OCI-LY7 (cell line): ENCODE measurements around the gene MMD. TPM values are rescaled to one million over a fixed set of nuclear protein-coding genes. Genes with fewer than 3 reads are reported as not detected.

ENCODE experiments used
- BruUV-seq: library from RNA; stranded (reverse); fragments of 400-500 nt; replicated peaks from 2 replicates; lab custom pipeline; 2021; lab: Mats Ljungman, UMichigan
- CTCF ChIA-PET: fragments of 300-600 bp; sonication (Branson Sonifier 250); formaldehyde crosslinking; loops from one replicate; lab custom pipeline; 2022; ENCODE audit warnings: antibody characterized with exemption; ENCODE audit not compliant: unreplicated experiment; lab: Charles Lee
- POLR2A ChIA-PET: fragments of 300-600 bp; sonication (Branson Sonifier 250); formaldehyde crosslinking; loops from one replicate; lab custom pipeline; 2022; ENCODE audit warnings: antibody characterized with exemption; lab: Charles Lee
- DNase-seq: peaks from one replicate; pipeline ENCODE4 v3.0.0-alpha.2; 2015; ENCODE audit warnings: low spot score
- H2AFZ ChIP-seq: fragments of 200-600 bp; sonication (generic), shearing (Covaris generic); 2 replicates; pipeline ENCODE4 v1.6.1; 2014; ENCODE audit warnings: mild to moderate bottlenecking, antibody characterized with exemption, low read length, moderate library complexity
- H3K27ac ChIP-seq: fragments of 200-600 bp; sonication (generic); 2 replicates; pipeline ENCODE4 v1.5.1; 2014; ENCODE audit warnings: mixed run types, low read depth, mild to moderate bottlenecking, moderate library complexity, low read length, inconsistent platforms; ENCODE audit not compliant: poor library complexity, severe bottlenecking
- H3K36me3 ChIP-seq: fragments of 200-600 bp; sonication (generic); 2 replicates; pipeline ENCODE4 v1.6.1; 2014; ENCODE audit warnings: mild to moderate bottlenecking, antibody characterized with exemption, low read length, moderate library complexity, mixed read lengths; ENCODE audit not compliant: insufficient read depth
- H3K4me1 ChIP-seq: fragments of 200-600 bp; sonication (generic); 2 replicates; pipeline ENCODE4 v1.5.1; 2014; ENCODE audit warnings: mild to moderate bottlenecking, low read length; ENCODE audit not compliant: insufficient read depth, poor library complexity, severe bottlenecking
- H3K4me2 ChIP-seq: fragments of 200-600 bp; sonication (generic); 2 replicates; pipeline ENCODE4 v1.6.1; 2014; ENCODE audit warnings: mild to moderate bottlenecking, low read length
- H3K4me3 ChIP-seq: fragments of 200-600 bp; sonication (generic); 2 replicates; pipeline ENCODE4 v1.5.1; 2014; ENCODE audit warnings: mild to moderate bottlenecking, low read depth, low read length; ENCODE audit not compliant: poor library complexity, severe bottlenecking
- H3K79me2 ChIP-seq: fragments of 200-600 bp; sonication (generic); 2 replicates; pipeline ENCODE4 v1.6.1; 2016; ENCODE audit warnings: low read depth, mild to moderate bottlenecking, low read length, moderate library complexity, mixed read lengths; ENCODE audit not compliant: insufficient read depth
- H3K9me2 ChIP-seq: fragments of 200-600 bp; sonication (generic); 2 replicates; pipeline ENCODE4 v1.6.1; 2016; ENCODE audit warnings: mild to moderate bottlenecking, low read length, mixed read lengths; ENCODE audit not compliant: insufficient read depth
- H3K9me3 ChIP-seq: fragments of 200-600 bp; sonication (generic); 2 replicates; pipeline ENCODE4 v1.6.1; 2014; ENCODE audit warnings: mild to moderate bottlenecking, mixed run types, low read length, mixed read lengths
- H4K20me1 ChIP-seq: fragments of 200-600 bp; sonication (generic); 2 replicates; pipeline ENCODE4 v1.6.1; 2014; ENCODE audit warnings: mild to moderate bottlenecking, antibody characterized with exemption, low read length, moderate library complexity, mixed read lengths; ENCODE audit not compliant: insufficient read depth
- EZH2phosphoT487 ChIP-seq: fragments of 200-600 bp; sonication (generic); IDR thresholded peaks from 2 replicates; pipeline ENCODE4 v1.6.1; 2018; ENCODE audit warnings: low read depth, borderline replicate concordance, mild to moderate bottlenecking, mixed run types, antibody characterized with exemption, low read length, moderate library complexity, mixed read lengths
- intact Hi-C: fragments of 100-400 bp; cut with micrococcal nuclease; formaldehyde crosslinking; loops from one replicate; pipeline ENCODE4 v1.10.0; 2022; ENCODE audit not compliant: unreplicated experiment
- total RNA-seq, 2 experiments: library from RNA; depleted of rRNA in 1 of 2; stranded (reverse); fragments of >200 nt in 1 of 2; shearing (Covaris generic) in 1 of 2; gene quantifications; 2 replicates each; pipeline ENCODE4 v1.2.3, GENCODE V29; 2014 to 2022
- TF ChIP-seq, protein P1 (sequence below): fragments of 200-600 bp; sonication (generic); conservative IDR thresholded peaks from 2 replicates; pipeline ENCODE4 v1.5.1; 2014; ENCODE audit warnings: mild to moderate bottlenecking, antibody characterized with exemption, low read length, moderate library complexity, mixed read lengths

MMD gene
- total RNA-seq, 2 experiments from 2014 or later = 42.7 to 43.8 TPM

DNA sequence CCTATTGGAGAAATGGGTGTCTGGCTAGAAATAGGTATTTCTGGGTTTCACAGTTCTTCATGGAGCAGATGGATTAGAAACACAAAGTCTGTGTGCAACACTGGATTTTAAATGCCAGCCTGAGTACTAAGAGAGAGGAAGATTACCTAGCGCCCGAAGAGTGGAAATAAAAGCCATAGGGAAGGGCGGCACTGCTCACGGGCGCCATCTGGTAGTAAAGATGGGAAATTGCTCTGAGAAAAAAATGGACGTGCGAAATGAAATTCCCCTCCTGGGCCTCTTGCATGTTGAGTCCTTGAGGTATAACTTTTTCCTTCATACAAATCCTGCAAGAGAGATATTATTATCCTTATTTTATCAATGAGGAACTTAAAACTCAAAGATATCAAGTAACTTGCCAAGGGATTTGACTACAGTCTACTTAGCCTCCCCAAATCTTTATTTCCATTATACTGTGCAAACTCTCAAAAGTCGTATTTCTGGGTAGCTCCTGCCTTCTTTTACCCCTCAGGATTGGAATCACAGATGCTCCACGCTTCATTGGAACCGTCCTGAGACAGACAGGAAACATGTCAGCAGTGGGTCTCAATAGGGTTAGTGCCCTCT lies 72.8 kb downstream of the MMD start:
- Histone ChIP-seq H3K79me2 (no peaks in the 10 kb centered on the region), H3K4me1 (no peaks in the 10 kb centered on the region), H3K27ac (no peak overlapping the region), H3K4me2 (no peak overlapping the region), H4K20me1 (no peaks in the 10 kb centered on the region), H3K9me3 (no peaks in the 10 kb centered on the region), H3K36me3 (no peaks in the 10 kb centered on the region), H3K9me2 (no peaks in the 10 kb centered on the region), H2AFZ (peak overlapping the region; percentile 27; the same call in 1 of the 2 replicates), H3K4me3 (no peak overlapping the region)
- POLR2A ChIA-PET = interaction anchor here (0.9 to 1.1 kb wide), 2 partner anchors 9 to 183 kb away, joined by 3 read pairs; no protein-coding TSS in a partner anchor
- TF ChIP-seq, protein P1, sequence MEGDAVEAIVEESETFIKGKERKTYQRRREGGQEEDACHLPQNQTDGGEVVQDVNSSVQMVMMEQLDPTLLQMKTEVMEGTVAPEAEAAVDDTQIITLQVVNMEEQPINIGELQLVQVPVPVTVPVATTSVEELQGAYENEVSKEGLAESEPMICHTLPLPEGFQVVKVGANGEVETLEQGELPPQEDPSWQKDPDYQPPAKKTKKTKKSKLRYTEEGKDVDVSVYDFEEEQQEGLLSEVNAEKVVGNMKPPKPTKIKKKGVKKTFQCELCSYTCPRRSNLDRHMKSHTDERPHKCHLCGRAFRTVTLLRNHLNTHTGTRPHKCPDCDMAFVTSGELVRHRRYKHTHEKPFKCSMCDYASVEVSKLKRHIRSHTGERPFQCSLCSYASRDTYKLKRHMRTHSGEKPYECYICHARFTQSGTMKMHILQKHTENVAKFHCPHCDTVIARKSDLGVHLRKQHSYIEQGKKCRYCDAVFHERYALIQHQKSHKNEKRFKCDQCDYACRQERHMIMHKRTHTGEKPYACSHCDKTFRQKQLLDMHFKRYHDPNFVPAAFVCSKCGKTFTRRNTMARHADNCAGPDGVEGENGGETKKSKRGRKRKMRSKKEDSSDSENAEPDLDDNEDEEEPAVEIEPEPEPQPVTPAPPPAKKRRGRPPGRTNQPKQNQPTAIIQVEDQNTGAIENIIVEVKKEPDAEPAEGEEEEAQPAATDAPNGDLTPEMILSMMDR = peak; percentile 96
- TF ChIP-seq EZH2phosphoT487 = no peak
- intact Hi-C loops = loop anchor here (1.0 to 5.0 kb wide), 2 partner anchors 297 to 356 kb away; no protein-coding TSS in a partner anchor
- BruUV-seq = no TSS peak
- CTCF ChIA-PET = no interaction called here
- peak; percentile 63 for DNase-seq

DNA sequence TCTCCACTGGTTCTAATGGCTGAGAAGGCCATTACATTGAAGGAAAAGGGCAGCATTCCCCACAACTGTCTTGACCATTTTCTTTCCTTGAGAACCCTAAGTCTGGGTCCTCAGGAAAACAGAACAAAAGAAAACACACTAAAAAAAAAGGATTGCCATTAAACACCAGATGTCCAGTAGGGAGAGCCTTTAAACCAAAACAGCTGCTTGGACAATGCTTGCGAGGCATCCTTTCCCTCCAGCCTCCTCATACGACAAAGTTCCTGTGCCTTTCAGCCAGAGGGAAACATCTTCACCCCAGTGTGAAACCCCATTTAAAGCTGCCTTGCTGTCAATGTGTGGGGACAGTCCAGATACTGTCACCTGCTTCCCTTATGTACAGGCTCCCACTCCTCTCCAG lies 74.3 kb downstream of the MMD start:
- Histone ChIP-seq H3K9me2 (no peaks in the 10 kb centered on the region), H3K4me3 (no peak overlapping the region), H3K27ac (no peak overlapping the region), H3K36me3 (no peaks in the 10 kb centered on the region), H3K4me2 (no peak overlapping the region), H3K9me3 (no peaks in the 10 kb centered on the region), H3K4me1 (no peaks in the 10 kb centered on the region), H3K79me2 (no peaks in the 10 kb centered on the region), H2AFZ (no peak overlapping the region), H4K20me1 (no peaks in the 10 kb centered on the region)
- BruUV-seq = no TSS peak
- DNase-seq = no peak
- ChIA-PET CTCF (no interaction called here), POLR2A (interaction anchor here (1.0 to 1.1 kb wide), 2 partner anchors 9 to 10 kb away, joined by 4 read pairs; no protein-coding TSS in a partner anchor)
- TF ChIP-seq, protein P1 = no peak
- TF ChIP-seq EZH2phosphoT487 = no peak
- intact Hi-C loops = loop anchor here (5.0 kb wide), 1 partner anchor 295 kb away; no protein-coding TSS in a partner anchor

DNA sequence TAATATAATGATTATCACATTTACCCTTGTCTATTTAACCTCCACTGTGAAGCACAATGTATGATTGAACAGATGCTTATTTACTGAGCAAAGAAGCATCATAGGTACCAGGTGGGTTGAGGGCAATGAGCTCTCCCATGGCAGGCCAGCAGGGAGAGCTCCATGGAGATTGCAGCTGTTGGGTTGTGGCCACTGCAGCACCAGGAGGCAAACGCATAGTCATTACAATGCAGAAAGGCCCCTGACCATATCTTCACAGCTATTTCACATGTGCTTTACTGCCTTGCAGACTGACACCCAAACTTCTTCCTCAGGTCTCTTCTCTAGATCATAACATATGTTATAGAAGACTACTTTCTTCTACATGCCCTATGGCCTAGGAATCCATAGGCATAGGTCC lies 75.0 kb downstream of the MMD start:
- CTCF ChIA-PET = no interaction called here
- POLR2A ChIA-PET = interaction anchor here (1.0 to 1.1 kb wide), 2 partner anchors 8 to 11 kb away, joined by 4 read pairs; no protein-coding TSS in a partner anchor

More for the DNA sequence above, 75.0 kb downstream of the MMD start:
- Histone ChIP-seq H3K4me1 (no peaks in the 10 kb centered on the region), H3K27ac (no peak overlapping the region), H2AFZ (no peak overlapping the region), H4K20me1 (no peaks in the 10 kb centered on the region), H3K9me2 (no peaks in the 10 kb centered on the region), H3K4me2 (no peak overlapping the region), H3K9me3 (no peaks in the 10 kb centered on the region), H3K36me3 (no peaks in the 10 kb centered on the region), H3K4me3 (no peak overlapping the region), H3K79me2 (no peaks in the 10 kb centered on the region)
- no TSS peak for BruUV-seq
- no peak for TF ChIP-seq EZH2phosphoT487
- TF ChIP-seq, protein P1 = no peak
- intact Hi-C loops = loop anchor here (5.0 kb wide), 1 partner anchor 294 kb away; no protein-coding TSS in a partner anchor
- DNase-seq = no peak
